ENCODE data around the gene CCL24.
"Not testable (repeated sequence)": the region's sequence is repeated elsewhere in the genome, so short reads cannot be mapped to it uniquely, and the experiment has no call there.

Gene CCL24

GRCh38 chr7:75798770-75799169 lies 14.8 kb downstream of the CCL24 start:
- TF ChIP-seq, protein P1, sequence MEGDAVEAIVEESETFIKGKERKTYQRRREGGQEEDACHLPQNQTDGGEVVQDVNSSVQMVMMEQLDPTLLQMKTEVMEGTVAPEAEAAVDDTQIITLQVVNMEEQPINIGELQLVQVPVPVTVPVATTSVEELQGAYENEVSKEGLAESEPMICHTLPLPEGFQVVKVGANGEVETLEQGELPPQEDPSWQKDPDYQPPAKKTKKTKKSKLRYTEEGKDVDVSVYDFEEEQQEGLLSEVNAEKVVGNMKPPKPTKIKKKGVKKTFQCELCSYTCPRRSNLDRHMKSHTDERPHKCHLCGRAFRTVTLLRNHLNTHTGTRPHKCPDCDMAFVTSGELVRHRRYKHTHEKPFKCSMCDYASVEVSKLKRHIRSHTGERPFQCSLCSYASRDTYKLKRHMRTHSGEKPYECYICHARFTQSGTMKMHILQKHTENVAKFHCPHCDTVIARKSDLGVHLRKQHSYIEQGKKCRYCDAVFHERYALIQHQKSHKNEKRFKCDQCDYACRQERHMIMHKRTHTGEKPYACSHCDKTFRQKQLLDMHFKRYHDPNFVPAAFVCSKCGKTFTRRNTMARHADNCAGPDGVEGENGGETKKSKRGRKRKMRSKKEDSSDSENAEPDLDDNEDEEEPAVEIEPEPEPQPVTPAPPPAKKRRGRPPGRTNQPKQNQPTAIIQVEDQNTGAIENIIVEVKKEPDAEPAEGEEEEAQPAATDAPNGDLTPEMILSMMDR (IDR thresholded peaks at IDR 0.05; ENCODE audit: low read length, missing control alignments) = no peak
- no peak for DNase-seq (ENCODE audit: low read depth)
- no peak overlapping the region for H3K4me3 ChIP-seq (replicated peaks; ENCODE audit: low read depth, low read length)

GRCh38 chr7:75796420-75796819 lies 17.2 kb downstream of the CCL24 start:
- DNase-seq (ENCODE audit: low read depth) = no peak
- no peak overlapping the region for H3K4me3 ChIP-seq (replicated peaks; ENCODE audit: low read depth, low read length)
- TF ChIP-seq, protein P1 (IDR thresholded peaks at IDR 0.05; ENCODE audit: low read length, missing control alignments) = no peak

DNA sequence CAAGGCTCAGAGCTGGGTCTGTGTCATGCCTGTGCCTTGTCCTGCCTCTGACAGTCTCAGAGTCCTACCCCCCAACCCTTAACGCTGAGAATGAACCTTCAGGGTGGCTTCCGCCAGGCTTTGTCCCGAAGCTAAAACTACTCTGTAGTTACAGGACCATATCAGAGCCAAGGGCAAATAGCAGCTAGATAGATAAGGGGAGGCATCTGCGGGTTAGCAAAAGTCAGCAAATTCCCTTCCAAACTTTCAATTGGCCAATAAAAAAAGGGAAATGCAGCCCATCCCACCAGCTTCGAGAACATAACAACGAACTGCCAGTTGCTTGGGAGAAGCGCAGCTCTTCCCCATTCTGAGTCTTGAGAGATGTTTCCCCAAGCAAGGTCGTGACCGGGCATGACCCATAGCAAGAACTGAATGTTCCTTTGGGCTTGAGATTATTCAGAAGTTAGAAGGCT lies 17.7 kb downstream of the CCL24 start:
- no peak for DNase-seq (ENCODE audit: low read depth)
- TF ChIP-seq, protein P1 (IDR thresholded peaks at IDR 0.05; ENCODE audit: low read length, missing control alignments) = no peak
- H3K4me3 ChIP-seq (replicated peaks; ENCODE audit: low read depth, low read length) = no peak overlapping the region

DNA sequence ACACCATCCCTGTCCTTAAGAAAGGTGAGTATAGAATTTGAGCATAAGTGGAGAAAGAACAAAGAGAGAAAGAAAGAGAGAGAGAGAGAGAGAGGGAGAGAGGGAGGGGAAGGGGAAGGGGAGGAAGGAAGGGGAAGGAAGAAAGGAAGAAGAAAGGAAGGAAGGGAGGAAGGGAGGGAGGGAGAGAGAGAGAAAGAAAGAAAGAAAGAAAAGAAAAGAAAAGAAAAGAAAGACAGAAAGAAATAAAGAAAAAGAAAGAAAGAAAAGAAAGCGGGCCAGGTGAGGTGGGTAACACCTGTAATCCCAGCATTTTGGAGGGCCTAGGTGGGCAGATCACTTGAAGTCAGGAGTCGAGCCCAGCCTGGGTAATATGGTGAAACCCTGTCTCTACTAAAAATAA lies 19.9 kb downstream of the CCL24 start:
- no peak for DNase-seq (ENCODE audit: low read depth)
- H3K4me3 ChIP-seq (replicated peaks; ENCODE audit: low read depth, low read length) = no peak overlapping the region
- TF ChIP-seq, protein P1 (IDR thresholded peaks at IDR 0.05; ENCODE audit: low read length, missing control alignments) = no peak

DNA sequence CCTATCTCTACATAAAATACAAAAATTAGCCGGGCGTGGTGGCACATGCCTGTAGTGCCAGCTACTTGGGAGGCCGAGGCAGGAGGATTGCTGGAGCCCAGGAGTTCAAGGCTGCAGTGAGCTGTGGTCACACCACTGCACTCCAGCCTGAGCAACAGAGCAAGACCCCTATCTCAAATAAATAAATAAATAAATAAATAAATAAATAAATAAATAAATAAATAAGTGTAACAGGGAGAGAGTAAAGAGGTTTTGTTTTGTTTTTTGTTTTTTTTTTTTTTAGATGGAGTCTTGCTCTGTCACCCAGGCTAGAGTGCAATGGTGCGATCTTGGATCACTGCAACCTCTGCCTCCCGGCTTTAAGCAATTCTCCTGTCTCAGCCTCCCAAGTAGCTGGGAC lies 21.0 kb downstream of the CCL24 start:
- H3K4me3 ChIP-seq (replicated peaks; ENCODE audit: low read depth, low read length); DNase-seq (ENCODE audit: low read depth): not testable (repeated sequence)

- no peak for DNase-seq (ENCODE audit: low read depth)
- TF ChIP-seq, protein P1 (IDR thresholded peaks at IDR 0.05; ENCODE audit: low read length, missing control alignments) = no peak
Observed at GRCh38 chr7:75789361-75789924, 24.2 kb downstream of the CCL24 start.

DNA sequence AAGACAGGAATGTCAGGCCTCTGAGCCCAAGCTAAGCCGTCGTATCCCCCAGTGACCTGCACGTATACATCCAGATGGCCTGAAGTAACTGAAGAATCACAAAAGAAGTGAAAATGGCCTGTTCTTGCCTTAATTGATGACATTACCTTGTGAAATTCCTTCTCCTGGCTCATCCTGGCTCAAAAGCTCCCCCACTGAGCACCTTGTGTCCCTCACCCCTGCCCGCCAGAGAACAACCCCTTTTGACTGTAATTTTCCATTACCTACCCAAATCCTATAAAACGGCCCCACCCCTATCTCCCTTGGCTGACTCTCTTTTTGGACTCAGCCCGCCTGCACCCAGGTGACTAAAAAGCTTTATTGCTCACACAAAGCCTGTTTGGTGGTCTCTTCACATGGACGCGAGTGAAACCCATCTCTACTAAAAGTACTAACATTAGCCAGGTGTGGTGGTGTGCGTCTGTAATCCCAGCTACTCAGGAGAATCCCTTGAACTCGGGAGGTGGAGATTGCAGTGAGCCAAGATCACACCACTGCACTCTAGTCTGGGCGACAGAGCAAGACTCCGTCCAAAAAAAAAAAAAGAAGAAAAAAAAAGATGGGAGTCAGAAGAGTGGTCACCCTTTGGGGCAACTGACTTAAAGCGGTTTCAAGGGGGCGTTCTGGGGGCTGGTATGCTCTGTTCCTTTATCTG lies 25.3 kb downstream of the CCL24 start:
- H3K4me3 ChIP-seq (replicated peaks; ENCODE audit: low read depth, low read length); DNase-seq (ENCODE audit: low read depth): not testable (repeated sequence)

More at GRCh38 chr7:75789361-75789924, 24.2 kb downstream of the CCL24 start:
- no peak overlapping the region for H3K4me3 ChIP-seq (replicated peaks; ENCODE audit: low read depth, low read length)

DNA sequence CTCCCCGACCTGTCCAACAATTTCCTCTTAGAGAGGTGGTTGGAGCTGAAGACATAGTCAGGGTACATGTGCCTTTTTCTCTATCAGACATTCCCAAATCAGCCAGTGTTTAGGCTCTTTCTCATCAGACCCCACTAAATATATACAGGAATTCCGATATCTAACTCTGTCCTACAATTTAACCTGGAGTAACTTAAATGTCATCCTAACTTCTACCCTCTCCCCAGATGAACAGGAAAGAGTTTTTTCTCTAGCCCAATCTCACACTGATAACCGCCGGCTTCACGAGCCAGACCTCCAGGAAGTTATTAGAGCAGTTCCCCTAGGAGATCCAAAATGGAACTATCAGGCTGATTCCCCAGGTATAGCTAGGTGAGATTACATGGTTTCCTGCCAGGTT lies 30.5 kb downstream of the CCL24 start:
- not testable (repeated sequence) for H3K4me3 ChIP-seq (replicated peaks; ENCODE audit: low read depth, low read length); DNase-seq (ENCODE audit: low read depth)

DNA sequence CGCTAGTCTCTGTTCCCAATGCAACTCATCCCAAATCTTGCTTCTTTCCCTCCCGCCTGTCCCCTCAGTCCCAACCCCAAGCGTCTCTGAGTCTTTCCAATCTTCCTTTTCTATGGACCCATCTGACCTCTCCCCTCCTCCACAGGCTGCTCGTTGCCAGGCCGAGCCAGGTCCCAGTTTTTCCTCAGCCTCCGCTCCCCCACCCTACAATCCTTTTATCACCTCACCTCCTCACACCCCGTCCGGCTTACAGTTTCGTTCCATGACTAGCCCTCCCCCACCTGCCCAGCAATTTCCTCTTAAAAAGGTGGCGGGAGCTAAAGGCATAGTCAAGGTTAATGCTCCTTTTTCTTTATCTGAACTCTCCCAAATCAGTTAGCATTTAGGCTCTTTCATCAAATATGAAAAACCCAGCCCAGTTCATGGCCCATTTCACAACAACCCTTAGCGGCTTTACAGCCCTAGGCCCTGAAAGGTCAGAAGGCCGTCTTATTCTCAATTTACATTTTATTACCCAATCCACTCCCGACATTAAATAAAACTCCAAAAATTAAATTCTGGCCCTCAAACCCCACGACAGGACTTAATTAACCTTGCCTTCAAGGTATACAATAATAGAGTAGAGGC lies 32.8 kb downstream of the CCL24 start:
- H3K4me3 ChIP-seq (replicated peaks; ENCODE audit: low read depth, low read length); DNase-seq (ENCODE audit: low read depth): not testable (repeated sequence)

DNA sequence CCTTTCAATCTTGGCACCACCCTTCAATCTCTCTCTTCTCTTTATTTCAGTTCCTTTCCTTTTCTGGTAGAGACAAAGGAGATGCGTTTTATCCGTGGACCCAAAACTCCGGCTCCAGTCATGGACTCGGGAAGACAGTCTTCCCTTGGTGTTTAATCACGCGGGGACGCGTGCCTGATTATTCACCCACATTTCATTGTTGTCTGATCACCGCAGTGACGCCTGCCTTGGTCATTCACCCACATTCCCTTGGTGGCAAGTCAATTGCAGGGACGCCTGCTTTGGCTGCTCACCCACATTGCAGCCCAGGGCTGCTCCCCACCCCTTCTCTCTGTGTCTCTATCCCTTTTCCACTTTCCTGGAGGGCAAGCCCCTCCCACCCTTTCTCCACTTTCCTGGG lies 34.1 kb downstream of the CCL24 start:
- not testable (repeated sequence) for H3K4me3 ChIP-seq (replicated peaks; ENCODE audit: low read depth, low read length); DNase-seq (ENCODE audit: low read depth)

DNA sequence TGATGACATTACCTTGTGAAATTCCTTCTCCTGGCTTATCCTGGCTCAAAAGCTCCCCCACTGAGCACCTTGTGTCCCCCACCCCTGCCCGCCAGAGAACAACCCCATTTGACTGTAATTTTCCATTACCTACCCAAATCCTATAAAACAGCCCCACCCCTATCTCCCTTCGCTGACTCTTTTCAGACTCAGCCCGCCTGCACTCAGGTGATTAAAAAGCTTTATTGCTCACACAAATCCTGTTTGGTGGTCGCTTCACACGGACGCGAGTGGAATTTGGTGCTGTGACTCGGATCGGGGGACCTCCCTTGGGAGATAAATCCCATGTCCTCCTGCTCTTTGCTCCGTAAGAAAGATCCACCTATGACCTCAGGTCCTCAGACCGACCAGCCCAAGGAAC lies 34.6 kb downstream of the CCL24 start:
- H3K4me3 ChIP-seq (replicated peaks; ENCODE audit: low read depth, low read length); DNase-seq (ENCODE audit: low read depth): not testable (repeated sequence)

Data from fibroblast of pulmonary artery (primary cell).